ENCODE measurements around the gene DGKG.

DGKG gene

GRCh38 chr3:186164696-186165095 lies 197.3 kb downstream of the DGKG start:
- Histone ChIP-seq H3K4me2 (ENCODE audit: low read depth, low read length, poor library complexity, severe bottlenecking) (no peak overlapping the region), H3K4me1 (ENCODE audit: insufficient read depth, low read length, poor library complexity, severe bottlenecking) (peaks cover 10% of the 10 kb centered on the region), H2AFZ (ENCODE audit: low read length) (no peak overlapping the region), H3K36me3 (ENCODE audit: insufficient read depth, low read length) (no peaks in the 10 kb centered on the region), H4K20me1 (ENCODE audit: insufficient read depth, low read length, poor library complexity, severe bottlenecking) (no peaks in the 10 kb centered on the region), H3K79me2 (ENCODE audit: insufficient read depth, low read length) (no peaks in the 10 kb centered on the region), H3K4me3 (ENCODE audit: low read length, poor library complexity, severe bottlenecking) (no peak overlapping the region), H3K27me3 (ENCODE audit: insufficient read depth, low read length, poor library complexity, severe bottlenecking) (no peaks in the 10 kb centered on the region), H3K9ac (ENCODE audit: low read depth, low read length, poor library complexity, severe bottlenecking) (no peak overlapping the region), H3F3A (ENCODE audit: low read depth) (no peaks in the 10 kb centered on the region), H3K9me2 (replicated peaks; ENCODE audit: low read depth, low read length) (no peaks in the 10 kb centered on the region), H3K9me3 (ENCODE audit: insufficient read depth, low read depth, low read length) (no peaks in the 10 kb centered on the region)
- no peak for TF ChIP-seq EZH2phosphoT487 (IDR thresholded peaks at IDR 0.05; ENCODE audit: borderline replicate concordance)

DNA sequence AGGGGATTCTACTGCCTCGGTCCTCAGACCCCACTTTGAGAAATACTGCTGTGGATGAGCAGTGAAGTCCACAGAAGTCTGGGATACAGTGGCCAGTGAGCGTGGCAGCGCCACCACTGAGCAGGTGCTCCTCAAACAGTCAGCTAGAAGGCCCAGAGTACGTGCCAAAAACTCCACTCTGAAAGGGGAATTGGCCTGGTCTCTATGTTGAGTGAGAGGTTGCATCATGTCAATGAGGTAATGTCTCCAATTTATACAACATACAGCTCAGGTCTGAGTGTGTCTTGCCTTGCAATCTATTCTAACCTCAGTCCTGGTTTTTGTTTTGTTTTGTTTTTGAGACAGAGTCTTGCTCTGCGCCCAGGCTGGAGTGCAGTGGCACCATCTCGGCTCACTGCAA lies 199.8 kb downstream of the DGKG start:
- Histone ChIP-seq H3K4me3 (ENCODE audit: low read length, poor library complexity, severe bottlenecking) (no peak overlapping the region), H3K79me2 (ENCODE audit: insufficient read depth, low read length) (no peaks in the 10 kb centered on the region), H3K4me2 (ENCODE audit: low read depth, low read length, poor library complexity, severe bottlenecking) (no peak overlapping the region), H3K9me3 (ENCODE audit: insufficient read depth, low read depth, low read length) (no peaks in the 10 kb centered on the region), H3F3A (ENCODE audit: low read depth) (no peaks in the 10 kb centered on the region), H3K4me1 (ENCODE audit: insufficient read depth, low read length, poor library complexity, severe bottlenecking) (peaks cover 5% of the 10 kb centered on the region), H3K9ac (ENCODE audit: low read depth, low read length, poor library complexity, severe bottlenecking) (no peak overlapping the region), H3K9me2 (replicated peaks; ENCODE audit: low read depth, low read length) (no peaks in the 10 kb centered on the region), H2AFZ (ENCODE audit: low read length) (no peak overlapping the region), H3K27me3 (ENCODE audit: insufficient read depth, low read length, poor library complexity, severe bottlenecking) (no peaks in the 10 kb centered on the region), H4K20me1 (ENCODE audit: insufficient read depth, low read length, poor library complexity, severe bottlenecking) (no peaks in the 10 kb centered on the region), H3K36me3 (ENCODE audit: insufficient read depth, low read length) (no peaks in the 10 kb centered on the region)
- no peak for TF ChIP-seq EZH2phosphoT487 (IDR thresholded peaks at IDR 0.05; ENCODE audit: borderline replicate concordance)
- TF ChIP-seq, protein P1, sequence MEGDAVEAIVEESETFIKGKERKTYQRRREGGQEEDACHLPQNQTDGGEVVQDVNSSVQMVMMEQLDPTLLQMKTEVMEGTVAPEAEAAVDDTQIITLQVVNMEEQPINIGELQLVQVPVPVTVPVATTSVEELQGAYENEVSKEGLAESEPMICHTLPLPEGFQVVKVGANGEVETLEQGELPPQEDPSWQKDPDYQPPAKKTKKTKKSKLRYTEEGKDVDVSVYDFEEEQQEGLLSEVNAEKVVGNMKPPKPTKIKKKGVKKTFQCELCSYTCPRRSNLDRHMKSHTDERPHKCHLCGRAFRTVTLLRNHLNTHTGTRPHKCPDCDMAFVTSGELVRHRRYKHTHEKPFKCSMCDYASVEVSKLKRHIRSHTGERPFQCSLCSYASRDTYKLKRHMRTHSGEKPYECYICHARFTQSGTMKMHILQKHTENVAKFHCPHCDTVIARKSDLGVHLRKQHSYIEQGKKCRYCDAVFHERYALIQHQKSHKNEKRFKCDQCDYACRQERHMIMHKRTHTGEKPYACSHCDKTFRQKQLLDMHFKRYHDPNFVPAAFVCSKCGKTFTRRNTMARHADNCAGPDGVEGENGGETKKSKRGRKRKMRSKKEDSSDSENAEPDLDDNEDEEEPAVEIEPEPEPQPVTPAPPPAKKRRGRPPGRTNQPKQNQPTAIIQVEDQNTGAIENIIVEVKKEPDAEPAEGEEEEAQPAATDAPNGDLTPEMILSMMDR (conservative IDR thresholded peaks at IDR 0.05; ENCODE audit: low read length), result no peak

DNA sequence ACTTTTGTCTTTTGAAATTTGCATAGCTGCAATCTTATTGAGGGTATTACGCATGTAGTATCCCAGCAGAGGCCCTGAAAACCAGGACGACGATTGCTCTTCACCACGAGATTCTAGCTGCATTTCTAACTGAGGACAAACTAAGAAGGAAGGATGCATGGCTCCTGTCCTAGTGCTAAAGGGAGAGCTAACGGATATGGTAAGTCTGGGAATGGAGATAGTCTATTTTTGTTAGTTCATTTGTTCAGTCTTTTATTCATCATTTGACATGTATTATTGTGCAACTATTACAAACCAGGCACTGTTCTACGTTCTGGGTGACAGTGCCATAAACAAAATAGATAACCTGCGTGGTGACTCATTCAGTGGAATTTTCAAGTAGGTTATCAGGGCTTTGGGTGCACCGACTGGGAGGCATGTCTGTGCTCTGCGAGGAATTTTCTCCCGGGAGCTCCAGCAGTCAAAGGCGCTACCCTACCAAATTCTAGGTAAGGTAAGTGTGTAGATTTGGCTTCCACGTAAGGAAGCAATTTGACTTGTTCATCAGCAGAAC lies 201.3 kb downstream of the DGKG start:
- Histone ChIP-seq H3K36me3 (ENCODE audit: insufficient read depth, low read length) (no peaks in the 10 kb centered on the region), H4K20me1 (ENCODE audit: insufficient read depth, low read length, poor library complexity, severe bottlenecking) (no peaks in the 10 kb centered on the region), H3K9ac (ENCODE audit: low read depth, low read length, poor library complexity, severe bottlenecking) (no peak overlapping the region), H3K9me2 (replicated peaks; ENCODE audit: low read depth, low read length) (no peaks in the 10 kb centered on the region), H2AFZ (ENCODE audit: low read length) (no peak overlapping the region), H3K4me3 (ENCODE audit: low read length, poor library complexity, severe bottlenecking) (no peak overlapping the region), H3K4me1 (ENCODE audit: insufficient read depth, low read length, poor library complexity, severe bottlenecking) (peaks cover 5% of the 10 kb centered on the region), H3F3A (ENCODE audit: low read depth) (no peaks in the 10 kb centered on the region), H3K4me2 (ENCODE audit: low read depth, low read length, poor library complexity, severe bottlenecking) (no peak overlapping the region), H3K27me3 (ENCODE audit: insufficient read depth, low read length, poor library complexity, severe bottlenecking) (no peaks in the 10 kb centered on the region), H3K9me3 (ENCODE audit: insufficient read depth, low read depth, low read length) (no peaks in the 10 kb centered on the region), H3K79me2 (ENCODE audit: insufficient read depth, low read length) (no peaks in the 10 kb centered on the region)
- TF ChIP-seq, protein P1 (conservative IDR thresholded peaks at IDR 0.05; ENCODE audit: low read length), result no peak
- no peak for TF ChIP-seq EZH2phosphoT487 (IDR thresholded peaks at IDR 0.05; ENCODE audit: borderline replicate concordance)

GRCh38 chr3:186154641-186155040 lies 207.4 kb downstream of the DGKG start:
- Histone ChIP-seq H3K27me3 (ENCODE audit: insufficient read depth, low read length, poor library complexity, severe bottlenecking) (no peaks in the 10 kb centered on the region), H3K9me2 (replicated peaks; ENCODE audit: low read depth, low read length) (no peaks in the 10 kb centered on the region), H3K79me2 (ENCODE audit: insufficient read depth, low read length) (no peaks in the 10 kb centered on the region), H3K4me2 (ENCODE audit: low read depth, low read length, poor library complexity, severe bottlenecking) (no peak overlapping the region), H3K4me3 (ENCODE audit: low read length, poor library complexity, severe bottlenecking) (no peak overlapping the region), H3K4me1 (ENCODE audit: insufficient read depth, low read length, poor library complexity, severe bottlenecking) (peaks cover 10% of the 10 kb centered on the region), H3K9me3 (ENCODE audit: insufficient read depth, low read depth, low read length) (no peaks in the 10 kb centered on the region), H3F3A (ENCODE audit: low read depth) (no peaks in the 10 kb centered on the region), H4K20me1 (ENCODE audit: insufficient read depth, low read length, poor library complexity, severe bottlenecking) (no peaks in the 10 kb centered on the region), H2AFZ (ENCODE audit: low read length) (no peak overlapping the region), H3K9ac (ENCODE audit: low read depth, low read length, poor library complexity, severe bottlenecking) (no peak overlapping the region), H3K36me3 (ENCODE audit: insufficient read depth, low read length) (no peaks in the 10 kb centered on the region)
- TF ChIP-seq, protein P1 (conservative IDR thresholded peaks at IDR 0.05; ENCODE audit: low read length), result no peak
- no peak for TF ChIP-seq EZH2phosphoT487 (IDR thresholded peaks at IDR 0.05; ENCODE audit: borderline replicate concordance)
